Measurements from ENCODE around the gene FAM222A.

DNA sequence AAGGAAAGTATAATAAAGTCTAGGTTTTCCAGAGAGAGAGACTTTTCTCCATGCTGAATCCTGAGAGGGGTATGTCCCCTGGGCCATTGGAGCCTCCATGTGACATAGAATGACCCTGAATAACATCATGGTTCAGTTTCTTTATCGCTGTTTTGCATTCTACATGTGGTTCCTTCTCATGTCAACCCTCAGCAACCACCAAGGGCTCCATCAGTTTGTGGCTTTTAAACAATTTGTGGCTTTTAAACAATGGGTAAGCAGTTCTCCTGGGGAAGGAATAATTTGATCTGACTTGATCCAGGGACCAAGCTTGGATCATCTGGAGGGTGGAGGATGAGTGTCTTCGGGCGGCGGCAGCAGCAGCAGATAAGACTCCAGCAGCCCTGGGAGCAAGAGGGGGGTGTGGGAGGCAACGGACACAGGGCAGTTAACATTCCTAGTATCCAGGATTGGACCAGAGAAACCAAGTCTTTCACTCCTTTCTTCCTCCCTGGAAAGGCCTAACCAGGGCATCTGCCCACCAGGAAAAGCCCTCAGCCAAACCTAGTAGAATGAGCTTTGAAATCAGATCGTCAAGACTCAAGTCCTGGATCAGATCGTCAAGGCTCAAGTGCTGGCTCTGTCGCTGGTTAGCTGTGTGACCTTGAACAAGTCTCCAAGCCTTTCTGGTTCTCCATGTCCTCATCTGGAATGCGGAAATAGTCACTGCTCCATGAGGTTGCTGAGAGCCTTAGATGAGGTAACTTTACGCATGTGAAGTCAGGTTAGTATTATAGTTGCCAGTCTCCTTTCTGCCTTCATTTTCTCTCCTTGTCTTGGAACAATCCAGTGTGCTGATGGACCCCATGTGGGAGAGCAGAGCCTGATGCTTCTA, 27.8 kb upstream of the FAM222A start:
- no peak for TF ChIP-seq YY1 (IDR thresholded peaks at IDR 0.05; ENCODE audit: insufficient read depth, insufficient read length)
- TF ChIP-seq ZNF274 (IDR thresholded peaks at IDR 0.05; ENCODE audit: low read depth, low read length) = no peak

All from NT2/D1 (cell line).